Upper lobe of right lung (tissue), 1 donor: ENCODE measurements around the gene PBX2. TPM values are rescaled to one million over a fixed set of nuclear protein-coding genes. Genes with fewer than 3 reads are reported as not detected.
A peak's percentile ranks its signal among the peaks of the same experiment; 100 is the strongest.
"Not testable (repeated sequence)": the region's sequence is repeated elsewhere in the genome, so short reads cannot be mapped to it uniquely, and the experiment has no call there.

Experiments
- ATAC-seq: fragments of 200-7000 bp; cut with Tn5 transposase; one replicate; pipeline ENCODE4 v1.9.1; 2020; ENCODE audit warnings: mild to moderate bottlenecking, moderate library complexity
- DNase-seq: peaks from one replicate; pipeline ENCODE4 v3.0.0-alpha.2; 2020
- H3K27ac ChIP-seq: fragments of 200-600 bp; one replicate; pipeline ENCODE4 v1.8.0; 2022
- H3K27me3 ChIP-seq: fragments of 200-600 bp; one replicate; pipeline ENCODE4 v1.8.0; 2022; ENCODE audit warnings: mild to moderate bottlenecking
- H3K36me3 ChIP-seq: fragments of 200-600 bp; one replicate; pipeline ENCODE4 v1.8.0; 2022
- H3K4me1 ChIP-seq: fragments of 200-600 bp; one replicate; pipeline ENCODE4 v1.8.0; 2022
- H3K4me3 ChIP-seq: fragments of 200-600 bp; one replicate; pipeline ENCODE4 v1.8.0; 2022; ENCODE audit warnings: mild to moderate bottlenecking
- H3K9me3 ChIP-seq: fragments of 200-600 bp; one replicate; pipeline ENCODE4 v1.8.0; 2022
- intact Hi-C: fragments of 100-400 bp; cut with DNase I; formaldehyde crosslinking; loops from one replicate; pipeline ENCODE4 v1.11.0; 2022
- total RNA-seq: library from RNA; stranded (reverse); fragmentation: NEBNext Ultra II Directional; extraction: Animal tissue kit (Norgen Biotek cat#: 25700); gene quantifications from one replicate; pipeline ENCODE4 v1.2.1, GENCODE V29; 2021
- TF ChIP-seq, protein P1 (sequence below): fragments of 200-600 bp; IDR thresholded peaks from one replicate; pipeline ENCODE4 v1.8.0; 2022; ENCODE audit warnings: antibody characterized with exemption
- donor health status: DM: no; HTN: yes; CAD: no; lungs with severe emphysema.

PBX2 gene
- total RNA-seq, 1 donor from 2014 or later: 100 TPM

DNA sequence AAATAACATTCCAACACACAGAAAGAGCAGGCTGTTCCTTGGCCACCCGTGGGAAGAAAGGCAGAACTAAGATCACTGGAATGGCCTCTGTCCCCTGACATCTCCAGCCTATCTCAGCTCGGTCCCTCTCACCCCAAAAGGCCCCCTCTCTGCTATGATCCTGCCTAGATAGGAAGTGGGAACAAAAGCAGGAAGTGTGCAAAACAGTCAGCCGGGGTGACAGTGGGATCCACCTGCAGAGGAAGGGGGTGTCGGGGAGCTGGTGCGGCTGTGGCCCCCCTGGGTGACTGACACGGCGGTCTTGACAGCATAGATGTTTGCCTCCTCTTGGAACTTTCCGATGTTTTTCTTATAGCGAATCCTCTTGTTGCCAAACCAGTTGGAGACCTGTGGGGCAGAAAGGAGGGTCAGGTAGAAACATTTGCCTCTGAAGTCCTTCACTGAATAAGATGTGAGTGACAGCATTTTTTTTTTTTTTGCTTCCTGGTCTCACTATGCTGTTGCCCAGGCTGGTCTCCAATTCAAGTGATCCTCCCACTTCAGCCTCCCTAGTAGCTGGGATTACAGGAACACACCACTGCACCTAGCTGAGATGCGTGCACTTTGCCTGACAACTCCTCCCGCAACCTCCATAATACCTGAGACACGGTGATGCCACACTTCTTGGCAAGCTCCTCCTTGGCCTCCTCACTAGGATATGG is 2.8 kb downstream of the PBX2 start:
- Histone ChIP-seq H3K4me1 (peaks cover 49% of the 10 kb centered on the region), H3K27ac (peak overlapping the region; percentile 60), H3K9me3 (no peaks in the 10 kb centered on the region), H3K27me3 (no peaks in the 10 kb centered on the region), H3K4me3 (no peak overlapping the region), H3K36me3 (peaks cover 22% of the 10 kb centered on the region)
- DNase-seq (no peak), ATAC-seq (no peak)
- TF ChIP-seq, protein P1, sequence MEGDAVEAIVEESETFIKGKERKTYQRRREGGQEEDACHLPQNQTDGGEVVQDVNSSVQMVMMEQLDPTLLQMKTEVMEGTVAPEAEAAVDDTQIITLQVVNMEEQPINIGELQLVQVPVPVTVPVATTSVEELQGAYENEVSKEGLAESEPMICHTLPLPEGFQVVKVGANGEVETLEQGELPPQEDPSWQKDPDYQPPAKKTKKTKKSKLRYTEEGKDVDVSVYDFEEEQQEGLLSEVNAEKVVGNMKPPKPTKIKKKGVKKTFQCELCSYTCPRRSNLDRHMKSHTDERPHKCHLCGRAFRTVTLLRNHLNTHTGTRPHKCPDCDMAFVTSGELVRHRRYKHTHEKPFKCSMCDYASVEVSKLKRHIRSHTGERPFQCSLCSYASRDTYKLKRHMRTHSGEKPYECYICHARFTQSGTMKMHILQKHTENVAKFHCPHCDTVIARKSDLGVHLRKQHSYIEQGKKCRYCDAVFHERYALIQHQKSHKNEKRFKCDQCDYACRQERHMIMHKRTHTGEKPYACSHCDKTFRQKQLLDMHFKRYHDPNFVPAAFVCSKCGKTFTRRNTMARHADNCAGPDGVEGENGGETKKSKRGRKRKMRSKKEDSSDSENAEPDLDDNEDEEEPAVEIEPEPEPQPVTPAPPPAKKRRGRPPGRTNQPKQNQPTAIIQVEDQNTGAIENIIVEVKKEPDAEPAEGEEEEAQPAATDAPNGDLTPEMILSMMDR: no peak
- intact Hi-C loops: no loop called here

DNA sequence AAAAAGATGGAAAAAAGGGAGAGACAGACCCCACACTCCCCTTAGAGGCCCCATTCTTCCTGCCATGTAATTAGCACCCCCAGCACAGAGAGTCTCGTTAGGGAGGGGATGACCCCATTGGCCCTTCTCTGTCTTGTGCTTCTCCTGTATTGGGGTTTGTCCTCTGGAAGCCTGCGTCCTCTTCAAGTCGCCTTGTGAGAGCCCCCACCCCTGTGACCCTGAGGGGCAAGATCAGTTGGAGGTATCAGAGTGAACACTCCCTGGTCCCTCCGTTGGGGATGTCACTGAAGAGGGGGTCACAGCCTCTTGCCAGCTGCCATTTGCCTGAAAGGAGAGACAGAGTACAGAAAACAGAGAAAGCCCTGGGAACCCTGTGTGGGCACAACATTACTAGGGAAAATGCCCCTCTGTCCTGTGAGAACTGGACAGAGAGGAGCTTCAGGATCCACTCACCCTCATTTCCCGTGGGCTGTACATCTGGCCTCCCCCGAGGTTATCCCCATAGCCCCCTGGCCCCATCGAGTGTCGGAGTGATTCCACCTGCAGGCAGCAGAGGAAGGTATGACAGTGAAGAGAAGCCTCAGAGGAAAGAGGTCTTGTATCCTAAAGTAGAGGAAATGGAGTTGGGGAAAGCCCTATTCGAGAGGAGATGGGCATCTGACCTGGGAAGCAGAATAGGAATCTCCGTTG is 3.7 kb downstream of the PBX2 start:
- H3K4me1 ChIP-seq: peaks cover 46% of the 10 kb centered on the region
- intact Hi-C loops, H3K9me3 ChIP-seq, H3K4me3 ChIP-seq, H3K27me3 ChIP-seq, ATAC-seq, DNase-seq: not testable (repeated sequence)
- peak overlapping the region; percentile 60 for H3K27ac ChIP-seq
- peaks cover 30% of the 10 kb centered on the region for H3K36me3 ChIP-seq

DNA sequence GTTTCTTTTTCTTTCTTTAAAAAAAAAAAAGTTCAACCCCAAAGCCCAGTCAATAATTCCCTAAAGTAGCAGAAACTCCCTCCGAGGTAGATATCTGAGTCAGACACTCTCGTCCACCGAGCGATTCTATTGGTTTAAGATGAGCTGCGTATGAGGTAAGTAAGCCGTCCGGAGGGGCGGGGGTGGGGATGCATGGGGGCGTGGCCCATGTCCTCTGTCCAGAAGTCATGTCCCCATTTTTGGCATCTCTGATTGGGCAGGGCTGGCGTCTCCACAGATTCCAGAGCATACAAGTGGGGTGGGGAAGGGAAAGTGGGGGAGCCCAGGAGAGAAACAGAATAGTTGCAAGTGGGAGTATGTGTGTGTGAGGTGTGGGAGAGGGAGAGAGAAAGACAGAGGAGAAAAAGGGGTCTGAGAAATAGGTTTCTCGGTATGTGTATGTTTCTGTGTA is 4.3 kb downstream of the PBX2 start:
- H3K27ac ChIP-seq: peak overlapping the region; percentile 77
- intact Hi-C loops, H3K4me3 ChIP-seq, H3K9me3 ChIP-seq, H3K27me3 ChIP-seq: not testable (repeated sequence)
- ATAC-seq (peak; percentile 68), DNase-seq (peak; percentile 89)
- H3K36me3 ChIP-seq: peaks cover 36% of the 10 kb centered on the region
- H3K4me1 ChIP-seq: peaks cover 40% of the 10 kb centered on the region

DNA sequence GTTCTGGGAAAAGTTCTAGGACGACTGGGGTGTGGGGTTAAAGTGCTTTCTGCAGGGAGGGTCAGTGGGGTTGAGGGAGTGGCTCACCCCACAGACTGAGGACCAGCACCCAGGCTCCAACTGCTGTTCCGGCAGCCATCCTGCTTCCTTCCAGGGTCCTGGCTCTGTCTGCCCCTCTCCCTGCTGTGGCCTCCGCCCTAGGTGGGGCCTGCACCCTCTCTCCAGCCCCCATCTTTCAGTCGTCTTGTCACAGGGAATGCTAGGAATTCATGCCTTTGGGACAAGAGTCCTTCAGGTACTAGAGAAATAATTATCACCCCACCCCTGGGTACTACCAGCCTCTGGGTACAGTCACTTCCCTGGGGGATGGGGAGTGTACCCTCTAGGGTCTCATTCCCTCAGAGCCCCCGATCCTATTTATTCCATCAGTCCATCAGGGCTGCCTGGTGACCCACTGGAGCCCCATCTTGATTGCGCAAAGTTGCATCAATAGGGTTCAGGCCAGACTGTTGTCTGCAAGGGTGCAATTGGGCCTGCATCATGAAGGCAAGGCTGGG is 5.8 kb downstream of the PBX2 start, which contains the start of gene AGER:
Gene AGER, minus strand, starts transcription at position 170 of the 557 bp plus-strand sequence. Its CDS starts 31 bp downstream, at position 139.
- peak within 1 kb of the TSS; percentile 28 for H3K4me3 ChIP-seq
- H3K36me3 ChIP-seq: peaks cover 42% of the 10 kb centered on the region
- intact Hi-C loops: no loop called here
- no peaks in the 10 kb centered on the region for H3K27me3 ChIP-seq
- peak within 1 kb of the TSS; percentile 77 for H3K27ac ChIP-seq
- no peak for DNase-seq
- peak; percentile 50 for ATAC-seq
- no peaks in the 10 kb centered on the region for H3K9me3 ChIP-seq
- peaks cover 49% of the 10 kb centered on the region for H3K4me1 ChIP-seq
- TF ChIP-seq, protein P1: no peak

DNA sequence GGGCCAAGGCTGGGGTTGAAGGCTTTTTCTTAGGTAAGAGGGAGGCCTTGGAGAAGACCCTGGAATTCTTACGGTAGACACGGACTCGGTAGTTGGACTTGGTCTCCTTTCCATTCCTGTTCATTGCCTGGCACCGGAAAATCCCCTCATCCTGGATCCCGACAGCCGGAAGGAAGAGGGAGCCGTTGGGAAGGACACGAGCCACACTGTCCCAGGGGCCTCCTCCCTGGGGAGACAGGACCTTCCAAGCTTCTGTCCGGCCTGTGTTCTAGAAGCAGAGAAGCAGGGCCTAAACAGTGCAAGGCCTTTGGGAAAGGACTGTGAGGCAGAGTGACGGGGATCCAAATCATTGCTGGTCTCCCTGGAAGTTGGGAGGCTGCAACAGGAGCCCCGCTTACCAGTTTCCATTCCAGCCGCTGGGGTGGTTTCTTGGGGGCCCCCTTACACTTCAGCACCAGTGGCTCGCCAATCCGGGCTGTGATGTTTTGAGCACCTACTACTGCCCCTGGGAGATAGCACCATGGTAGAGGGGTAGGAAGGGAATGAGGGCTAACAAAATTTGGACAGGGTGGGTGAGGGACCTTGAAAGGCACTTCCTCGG is 6.4 kb downstream of the PBX2 start:
- intact Hi-C loops: no loop called here
- no peak for ATAC-seq
- TF ChIP-seq, protein P1: no peak
- Histone ChIP-seq H3K4me1 (peaks cover 46% of the 10 kb centered on the region), H3K36me3 (peaks cover 42% of the 10 kb centered on the region), H3K4me3 (peak overlapping the region; percentile 28), H3K27me3 (no peaks in the 10 kb centered on the region), H3K9me3 (no peaks in the 10 kb centered on the region), H3K27ac (peak overlapping the region; percentile 77)
- no peak for DNase-seq

DNA sequence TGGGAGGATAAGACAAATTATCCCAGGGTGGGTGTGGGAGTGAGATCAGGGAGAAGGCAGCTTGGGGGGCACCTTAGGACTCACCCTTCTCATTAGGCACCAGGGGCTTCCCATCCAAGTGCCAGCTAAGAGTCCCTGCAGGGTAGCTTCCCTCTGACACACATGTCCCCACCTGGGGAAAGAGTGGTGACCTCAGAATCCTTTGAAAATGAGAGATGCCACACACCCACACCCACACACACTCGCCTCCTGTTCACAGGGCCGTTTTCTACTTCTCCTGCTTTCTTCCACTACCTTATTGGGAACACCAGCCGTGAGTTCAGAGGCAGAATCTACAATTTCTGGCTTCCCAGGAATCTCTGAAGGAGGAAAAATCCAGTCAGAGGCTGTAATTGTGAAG is 7.0 kb downstream of the PBX2 start:
- peaks cover 42% of the 10 kb centered on the region for H3K36me3 ChIP-seq
- intact Hi-C loops: no loop called here
- peak overlapping the region; percentile 77 for H3K27ac ChIP-seq
- TF ChIP-seq, protein P1: no peak
- DNase-seq (no peak), ATAC-seq (no peak)
- H3K9me3 ChIP-seq: no peaks in the 10 kb centered on the region
- peak overlapping the region; percentile 28 for H3K4me3 ChIP-seq
- no peaks in the 10 kb centered on the region for H3K27me3 ChIP-seq
- peaks cover 40% of the 10 kb centered on the region for H3K4me1 ChIP-seq
